HFFc6 (cell line): ENCODE measurements around the gene ALDH3B1. TPM values are rescaled to one million over a fixed set of nuclear protein-coding genes. Genes with fewer than 3 reads are reported as not detected.
"Not testable (repeated sequence)": the region's sequence is repeated elsewhere in the genome, so short reads cannot be mapped to it uniquely, and the experiment has no call there.

Experiments
- DNase-seq: peaks from one replicate; pipeline ENCODE4 v3.0.0-alpha.2; 2018
- H3K27ac Mint-ChIP-seq: 2 replicates; pipeline ENCODE4 v1.8.0; 2020; ENCODE audit warnings: mild to moderate bottlenecking, mixed read lengths
- H3K27me3 Mint-ChIP-seq: 2 replicates; pipeline ENCODE4 v1.8.0; 2021; ENCODE audit warnings: mild to moderate bottlenecking, moderate library complexity, mixed read lengths; ENCODE audit not compliant: insufficient read depth
- H3K36me3 Mint-ChIP-seq: 2 replicates; pipeline ENCODE4 v1.8.0; 2021; ENCODE audit warnings: low read depth, mixed read lengths
- H3K4me1 Mint-ChIP-seq: 2 replicates; pipeline ENCODE4 v1.8.0; 2020; ENCODE audit warnings: low read depth, mixed read lengths
- H3K4me3 Mint-ChIP-seq: 2 replicates; pipeline ENCODE4 v1.8.0; 2020; ENCODE audit warnings: mild to moderate bottlenecking, moderate library complexity, mixed read lengths
- H3K9me3 Mint-ChIP-seq: 2 replicates; pipeline ENCODE4 v1.8.0; 2020; ENCODE audit warnings: mild to moderate bottlenecking, mixed read lengths
- CTCF ChIP-seq: fragments of 200-600 bp; sonication (generic); IDR thresholded peaks from 2 replicates; pipeline ENCODE4 v1.5.0; 2021; ENCODE audit warnings: antibody characterized with exemption, mild to moderate bottlenecking
- long read RNA-seq: library from polyadenylated mRNA; unstranded; transcript quantifications from one replicate; pipeline ENCODE4 v2.0.0, GENCODE V29; 2019
- total RNA-seq, 6 experiments: library from RNA; stranded (reverse); fragmentation: NEBNext Ultra II Directional; extraction: Animal tissue kit (Norgen Biotek cat#: 25700); gene quantifications; 2 replicates in 1 of 6; 3 replicates in 5 of 6; pipeline ENCODE4 v1.2.3, GENCODE V29; 2021

ALDH3B1 gene
- 10 to 100 TPM; 29.5 to 47.4 (median 43.4) TPM for total RNA-seq
- long read RNA-seq, transcript ALDH3B1-201 (10 exons, 2,786 nt): major isoform, 16 of 27 reads
- long read RNA-seq, partial matches to known transcripts: 0 of 27 reads
- long read RNA-seq, other reads (novel, unspliced or antisense): 8 of 27 reads

DNA sequence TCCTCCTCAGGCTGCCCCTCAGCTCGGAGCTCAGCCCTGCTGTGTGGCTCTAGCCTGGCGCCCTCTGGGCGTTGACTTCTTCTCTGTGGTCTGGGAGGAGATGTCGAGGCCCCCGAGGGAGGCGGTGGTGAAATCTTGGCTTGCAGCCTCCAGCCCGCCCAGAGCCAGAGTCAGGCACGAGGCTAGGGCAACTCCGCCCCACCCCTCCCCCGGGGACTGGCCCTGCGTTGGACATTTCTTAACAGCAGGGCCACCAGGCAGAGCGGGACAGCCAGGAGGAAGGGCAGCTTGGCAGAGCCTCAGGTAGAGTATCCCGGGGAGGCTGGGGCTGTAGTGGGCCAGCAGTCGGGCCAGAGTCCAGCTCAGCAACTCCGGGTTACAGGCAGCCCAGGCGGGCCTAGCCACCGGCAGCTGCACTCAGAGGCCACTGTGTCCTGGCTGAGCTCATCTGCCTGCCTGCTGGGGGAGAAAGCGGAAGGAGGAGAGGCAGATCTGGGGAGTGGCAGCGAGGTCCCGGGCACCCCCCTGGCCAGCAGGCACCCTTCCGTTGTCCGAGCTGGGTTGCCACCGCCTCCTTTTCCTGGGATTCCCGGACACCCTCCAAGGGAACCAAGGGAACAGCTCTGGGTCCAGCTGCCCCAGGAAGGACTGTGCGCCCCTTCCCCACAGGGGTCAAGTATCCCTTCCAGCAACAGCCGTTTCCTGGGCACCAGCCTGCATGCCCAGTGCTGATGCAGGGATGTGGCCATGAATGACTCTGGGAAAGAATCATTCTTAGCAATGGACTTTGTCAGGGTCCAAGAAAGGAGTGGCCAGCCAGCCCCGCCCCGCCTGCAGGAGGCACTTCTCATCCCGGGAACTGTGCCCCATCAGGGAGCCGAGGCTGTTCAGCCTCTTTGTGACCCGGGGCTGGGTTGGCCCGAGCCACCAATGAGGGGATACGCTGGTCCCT lies at the start of gene ALDH3B1:
Gene ALDH3B1 (plus strand): TSS at position 238 of the 952 bp plus-strand sequence. CDS start 4,971 bp downstream, outside the sequence.
- Mint-ChIP-seq H3K4me1 (peaks cover 63% of the 10 kb centered on the region), H3K36me3 (peaks cover 5% of the 10 kb centered on the region), H3K4me3 (peak within 1 kb of the TSS; percentile 91), H3K27me3 (peaks cover 5% of the 10 kb centered on the region), H3K9me3 (no peaks in the 10 kb centered on the region), H3K27ac (peak within 1 kb of the TSS; percentile 97)
- peak; percentile 85 for DNase-seq
- TF ChIP-seq CTCF: peak; percentile 36; the same call in 1 of the 2 replicates

- H3K9me3 Mint-ChIP-seq, DNase-seq, H3K36me3 Mint-ChIP-seq, H3K4me3 Mint-ChIP-seq, H3K27ac Mint-ChIP-seq, H3K4me1 Mint-ChIP-seq: not testable (repeated sequence)
- peaks cover 38% of the 10 kb centered on the region for H3K27me3 Mint-ChIP-seq
Observed at GRCh38 chr11:67963217-67963616, 46.9 kb upstream of the ALDH3B1 start.

- not testable (repeated sequence) for H3K27ac Mint-ChIP-seq, DNase-seq, H3K9me3 Mint-ChIP-seq, H3K36me3 Mint-ChIP-seq, H3K4me1 Mint-ChIP-seq, H3K4me3 Mint-ChIP-seq
- peaks cover 33% of the 10 kb centered on the region for H3K27me3 Mint-ChIP-seq
Observed at GRCh38 chr11:67963879-67964278, 46.2 kb upstream of the ALDH3B1 start.

DNA sequence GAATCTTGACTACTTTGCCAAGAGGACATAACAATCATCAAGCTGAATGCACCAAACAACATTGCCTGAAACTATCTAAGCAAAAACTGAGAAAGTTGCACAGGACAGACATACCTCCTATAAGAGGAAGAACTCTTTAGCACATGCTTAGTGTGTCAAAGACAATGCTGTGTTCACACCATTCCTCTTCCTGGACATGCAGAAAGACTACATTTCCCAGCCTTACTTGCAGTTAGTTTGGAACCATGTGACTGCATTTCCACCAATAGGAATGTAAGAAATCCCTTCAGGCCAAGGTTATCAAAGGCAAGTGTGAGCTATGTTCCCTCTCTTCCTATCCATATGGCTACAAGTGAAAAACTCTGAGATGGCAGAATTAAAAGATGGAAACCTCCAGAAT lies 45.4 kb upstream of the ALDH3B1 start:
- H3K27me3 Mint-ChIP-seq: peaks cover 25% of the 10 kb centered on the region
- not testable (repeated sequence) for H3K4me3 Mint-ChIP-seq, DNase-seq, H3K27ac Mint-ChIP-seq, H3K4me1 Mint-ChIP-seq, H3K9me3 Mint-ChIP-seq, H3K36me3 Mint-ChIP-seq

DNA sequence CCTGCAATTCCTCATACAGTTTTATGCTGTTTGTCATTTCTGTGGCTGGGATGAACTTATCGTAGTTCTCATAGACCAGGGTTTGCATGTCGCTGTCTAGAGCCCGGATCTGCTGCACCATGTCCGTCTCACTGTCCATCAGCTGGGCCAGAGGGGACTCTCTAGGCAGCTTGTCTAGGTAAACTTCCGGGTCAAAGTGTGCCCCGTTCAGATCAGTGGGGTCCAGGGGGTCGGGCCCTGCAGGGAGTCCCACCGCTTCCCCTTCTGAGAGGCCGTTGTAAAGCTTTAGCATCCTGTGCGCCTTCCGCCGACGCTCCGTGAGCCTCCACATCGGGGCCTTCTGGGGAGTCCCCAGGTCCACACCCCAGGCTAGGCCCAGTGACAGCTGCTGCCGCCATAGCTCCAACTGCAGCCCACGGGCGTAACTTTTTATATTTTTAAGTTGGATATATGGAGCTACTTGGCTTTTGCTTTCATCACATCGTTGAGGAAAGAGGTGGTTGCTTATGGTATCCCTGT lies 44.2 kb upstream of the ALDH3B1 start:
- peaks cover 20% of the 10 kb centered on the region for H3K27me3 Mint-ChIP-seq
- not testable (repeated sequence) for H3K4me1 Mint-ChIP-seq, H3K4me3 Mint-ChIP-seq, DNase-seq, H3K36me3 Mint-ChIP-seq, H3K9me3 Mint-ChIP-seq, H3K27ac Mint-ChIP-seq

DNA sequence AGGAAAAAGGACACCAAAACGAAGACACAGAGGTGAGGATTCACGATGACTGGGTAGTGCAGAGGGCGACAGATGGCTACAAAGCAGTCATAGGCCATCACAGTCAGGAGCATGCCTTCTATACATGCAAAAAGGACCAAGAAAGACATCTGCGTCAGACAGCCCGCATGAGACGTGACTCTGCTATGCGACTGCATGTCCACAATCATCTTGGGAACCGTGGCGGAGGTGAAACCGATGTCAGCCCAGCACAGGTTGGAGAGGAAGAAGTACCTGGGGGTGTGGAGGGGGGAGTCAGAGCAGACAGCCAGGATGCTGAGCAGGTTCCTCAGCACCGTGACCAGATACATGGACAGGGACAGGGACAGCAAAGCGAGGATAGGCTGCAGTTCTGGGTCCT lies 35.4 kb upstream of the ALDH3B1 start:
- not testable (repeated sequence) for H3K36me3 Mint-ChIP-seq, DNase-seq, H3K9me3 Mint-ChIP-seq, H3K27ac Mint-ChIP-seq, H3K4me3 Mint-ChIP-seq, H3K4me1 Mint-ChIP-seq
- H3K27me3 Mint-ChIP-seq: peaks cover 41% of the 10 kb centered on the region

- H3K4me1 Mint-ChIP-seq, DNase-seq, H3K4me3 Mint-ChIP-seq, H3K27ac Mint-ChIP-seq, H3K9me3 Mint-ChIP-seq, H3K36me3 Mint-ChIP-seq: not testable (repeated sequence)
- peaks cover 51% of the 10 kb centered on the region for H3K27me3 Mint-ChIP-seq
Observed at GRCh38 chr11:67978766-67979418, 31.2 kb upstream of the ALDH3B1 start.

DNA sequence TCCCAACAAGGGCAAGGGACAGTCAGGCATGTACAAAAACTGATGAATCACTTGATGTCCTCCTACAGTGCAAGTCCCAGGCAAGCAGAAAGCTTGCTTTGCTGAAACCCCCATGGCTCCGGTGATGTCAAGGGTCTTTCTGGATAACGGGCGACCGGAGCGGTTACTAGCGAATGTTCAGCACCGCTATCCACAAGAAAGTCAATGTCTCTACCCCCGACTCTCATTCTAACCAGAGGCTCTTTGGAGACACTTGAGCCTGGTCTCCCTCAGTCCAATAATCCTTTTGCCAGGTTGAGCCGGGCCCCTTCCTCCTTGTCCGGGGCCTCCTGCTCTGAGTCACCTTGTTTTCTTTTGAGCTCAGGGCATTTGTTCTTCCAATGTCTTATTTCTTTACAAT lies 28.9 kb upstream of the ALDH3B1 start:
- H3K27me3 Mint-ChIP-seq: peaks cover 56% of the 10 kb centered on the region
- H3K9me3 Mint-ChIP-seq, H3K27ac Mint-ChIP-seq, H3K4me3 Mint-ChIP-seq, DNase-seq, H3K36me3 Mint-ChIP-seq, H3K4me1 Mint-ChIP-seq: not testable (repeated sequence)

DNA sequence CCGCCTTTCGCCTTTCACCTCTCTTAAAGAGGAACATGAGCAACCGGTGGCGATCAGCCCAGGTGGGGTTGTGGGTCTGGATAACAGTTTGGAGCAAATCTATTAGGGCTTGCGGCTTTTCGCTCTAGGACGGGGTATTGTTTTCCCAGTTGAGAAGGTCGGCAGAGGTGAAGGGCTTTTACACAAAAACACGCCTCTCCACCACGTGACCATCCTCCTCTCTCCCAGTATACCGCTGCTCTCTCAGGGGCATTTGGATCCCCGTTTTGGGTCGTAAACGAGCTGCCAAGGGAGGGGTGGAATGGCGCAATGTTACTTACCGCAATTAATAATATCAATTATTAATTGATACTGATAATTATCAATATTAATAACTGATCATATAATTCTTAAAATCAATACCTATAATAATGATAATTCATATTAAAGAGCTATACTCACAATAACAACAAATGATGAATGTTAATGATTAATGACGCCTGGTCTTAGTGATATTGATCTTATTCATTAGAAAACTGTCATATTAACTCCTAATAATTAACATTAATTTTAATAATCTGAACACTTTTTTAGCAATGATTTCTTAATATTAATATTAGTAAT lies 27.8 kb upstream of the ALDH3B1 start:
- not testable (repeated sequence) for H3K9me3 Mint-ChIP-seq, H3K4me3 Mint-ChIP-seq, H3K4me1 Mint-ChIP-seq, H3K36me3 Mint-ChIP-seq, DNase-seq, H3K27ac Mint-ChIP-seq
- H3K27me3 Mint-ChIP-seq: peaks cover 46% of the 10 kb centered on the region
